ENCODE data around the gene RDH11.
A peak's percentile ranks its signal among the peaks of the same experiment; 100 is the strongest.

RDH11 gene

DNA sequence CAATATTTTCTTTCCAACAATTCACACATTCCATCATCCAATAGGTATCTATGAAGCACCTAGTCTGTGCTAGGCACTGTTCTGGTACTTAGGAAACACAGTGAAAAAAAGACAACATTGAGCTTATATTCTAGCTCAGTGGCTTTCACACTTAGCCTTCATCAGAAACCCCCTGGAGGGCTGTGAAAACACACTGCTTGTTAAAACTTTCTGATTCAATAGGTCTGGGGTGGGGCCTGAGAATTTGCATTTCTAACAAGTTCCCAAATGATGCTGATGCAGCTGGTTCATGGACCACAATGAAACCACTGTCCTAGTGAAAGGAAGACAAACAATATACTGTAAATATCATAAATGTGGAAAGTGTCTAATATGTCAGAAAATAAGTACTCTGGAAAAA lies 27.0 kb downstream of the RDH11 start:
- TF ChIP-seq, protein P1, sequence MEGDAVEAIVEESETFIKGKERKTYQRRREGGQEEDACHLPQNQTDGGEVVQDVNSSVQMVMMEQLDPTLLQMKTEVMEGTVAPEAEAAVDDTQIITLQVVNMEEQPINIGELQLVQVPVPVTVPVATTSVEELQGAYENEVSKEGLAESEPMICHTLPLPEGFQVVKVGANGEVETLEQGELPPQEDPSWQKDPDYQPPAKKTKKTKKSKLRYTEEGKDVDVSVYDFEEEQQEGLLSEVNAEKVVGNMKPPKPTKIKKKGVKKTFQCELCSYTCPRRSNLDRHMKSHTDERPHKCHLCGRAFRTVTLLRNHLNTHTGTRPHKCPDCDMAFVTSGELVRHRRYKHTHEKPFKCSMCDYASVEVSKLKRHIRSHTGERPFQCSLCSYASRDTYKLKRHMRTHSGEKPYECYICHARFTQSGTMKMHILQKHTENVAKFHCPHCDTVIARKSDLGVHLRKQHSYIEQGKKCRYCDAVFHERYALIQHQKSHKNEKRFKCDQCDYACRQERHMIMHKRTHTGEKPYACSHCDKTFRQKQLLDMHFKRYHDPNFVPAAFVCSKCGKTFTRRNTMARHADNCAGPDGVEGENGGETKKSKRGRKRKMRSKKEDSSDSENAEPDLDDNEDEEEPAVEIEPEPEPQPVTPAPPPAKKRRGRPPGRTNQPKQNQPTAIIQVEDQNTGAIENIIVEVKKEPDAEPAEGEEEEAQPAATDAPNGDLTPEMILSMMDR (conservative IDR thresholded peaks at IDR 0.05; ENCODE audit: low read depth, low read length): no peak
- H3K4me3 ChIP-seq (ENCODE audit: low read depth, low read length): no peak overlapping the region
- no peak for DNase-seq (ENCODE audit: low read depth)

DNA sequence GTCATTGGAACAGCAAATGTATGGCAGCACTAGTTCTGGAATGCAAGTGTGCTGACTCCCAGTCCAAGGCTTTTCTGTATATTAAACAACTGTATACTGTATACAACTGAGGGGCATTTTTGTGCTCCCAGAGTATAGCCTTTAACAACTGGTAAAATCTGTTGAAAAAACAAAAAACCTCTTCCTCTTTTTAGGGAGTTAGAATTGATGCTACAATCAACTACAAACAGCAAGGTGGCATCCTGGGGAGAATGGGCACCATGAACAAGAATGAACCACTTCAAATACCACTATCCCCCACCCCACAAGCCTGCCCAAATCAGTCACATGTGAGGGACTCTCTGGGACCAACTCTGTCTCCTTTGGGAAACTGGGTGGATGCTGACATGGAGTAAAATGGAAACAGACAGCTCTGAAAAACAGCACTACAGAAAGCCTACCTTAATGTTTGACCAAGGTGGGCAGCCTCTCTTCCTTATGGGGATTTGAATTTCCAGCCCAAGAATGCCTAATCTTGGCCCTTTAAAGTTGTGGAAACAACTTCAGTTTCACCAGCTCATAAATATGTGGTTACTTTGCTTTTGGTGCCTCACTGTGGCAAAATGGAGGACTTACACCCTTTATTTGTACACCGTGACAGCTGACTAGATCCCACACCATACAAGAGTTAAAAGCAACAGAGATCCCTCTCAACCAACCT lies 28.7 kb downstream of the RDH11 start:
- peak; percentile 86 for DNase-seq (ENCODE audit: low read depth)
- no peak overlapping the region for H3K4me3 ChIP-seq (ENCODE audit: low read depth, low read length)
- TF ChIP-seq, protein P1 (conservative IDR thresholded peaks at IDR 0.05; ENCODE audit: low read depth, low read length): peak; percentile 74

DNA sequence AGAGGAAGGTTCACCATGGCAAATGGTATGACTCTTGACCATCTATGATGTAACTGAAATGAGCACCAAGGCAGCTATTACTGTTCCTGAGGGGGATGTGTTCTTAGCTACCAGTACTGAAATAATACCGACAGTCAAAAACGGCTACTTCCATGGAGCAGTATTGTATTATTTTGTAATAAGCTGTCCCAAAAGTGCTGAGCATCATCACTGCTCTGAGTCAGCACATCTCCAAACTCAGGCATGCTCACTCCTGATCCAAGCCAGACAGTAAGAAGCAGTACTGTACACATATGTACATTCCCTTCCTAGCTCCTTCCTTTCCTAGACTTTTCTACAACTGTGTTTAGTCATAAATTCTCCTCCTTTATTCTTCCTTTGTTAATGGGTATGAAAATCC lies 29.7 kb downstream of the RDH11 start:
- TF ChIP-seq, protein P1 (conservative IDR thresholded peaks at IDR 0.05; ENCODE audit: low read depth, low read length): no peak
- DNase-seq (ENCODE audit: low read depth): peak; percentile 67
- no peak overlapping the region for H3K4me3 ChIP-seq (ENCODE audit: low read depth, low read length)

DNA sequence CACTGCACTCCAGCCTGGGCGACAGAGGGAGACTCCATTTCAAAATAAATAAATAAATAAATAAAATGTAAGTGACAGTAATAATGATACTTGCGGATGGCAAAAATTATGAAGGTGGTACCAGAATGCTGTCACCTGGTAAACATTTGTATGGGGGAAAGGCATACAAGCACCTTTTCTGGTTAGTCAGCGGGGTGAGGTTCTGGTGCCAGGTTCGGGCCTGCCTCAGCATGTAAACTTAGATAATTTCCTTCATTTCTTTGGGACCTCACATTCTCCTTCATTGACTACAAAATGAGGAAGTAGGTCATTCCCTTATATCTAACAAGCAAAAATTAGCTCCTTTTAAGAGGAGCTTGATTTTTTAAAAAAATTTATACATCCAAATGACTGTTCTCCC lies 31.9 kb downstream of the RDH11 start:
- no peak overlapping the region for H3K4me3 ChIP-seq (ENCODE audit: low read depth, low read length)
- DNase-seq (ENCODE audit: low read depth): no peak
- TF ChIP-seq, protein P1 (conservative IDR thresholded peaks at IDR 0.05; ENCODE audit: low read depth, low read length): no peak

DNA sequence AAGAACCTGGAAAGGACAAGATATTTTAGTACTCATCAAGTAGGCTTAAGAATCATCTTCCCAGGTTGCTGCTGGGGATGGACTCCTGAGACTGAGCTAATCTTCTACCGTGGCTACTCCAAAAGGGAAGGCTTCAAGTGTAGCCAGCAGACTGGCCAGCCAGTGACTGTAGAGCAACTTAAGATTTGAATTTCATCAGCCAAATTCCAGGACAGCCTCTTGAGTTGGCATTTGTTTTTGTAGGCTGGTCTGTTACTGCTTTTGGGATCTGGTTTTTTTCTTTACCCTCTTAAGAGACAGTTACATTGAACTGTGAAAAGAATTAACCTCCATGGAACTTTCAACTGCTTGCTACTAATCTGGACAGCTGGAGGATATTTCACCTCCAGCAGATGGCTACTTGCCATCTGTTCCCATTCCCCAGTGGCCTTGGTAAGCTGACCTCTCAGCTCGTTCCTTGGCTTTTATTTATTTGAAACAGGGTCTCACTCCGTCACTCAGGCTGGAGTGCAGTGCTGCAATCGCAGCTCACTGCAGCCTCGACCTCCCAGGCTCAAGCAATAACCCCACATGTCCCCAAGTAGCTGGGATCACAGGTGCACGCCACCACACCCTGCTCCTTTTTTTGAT lies 41.8 kb downstream of the RDH11 start:
- TF ChIP-seq, protein P1 (conservative IDR thresholded peaks at IDR 0.05; ENCODE audit: low read depth, low read length): no peak
- no peak overlapping the region for H3K4me3 ChIP-seq (ENCODE audit: low read depth, low read length)
- peak; percentile 40 for DNase-seq (ENCODE audit: low read depth)

DNA sequence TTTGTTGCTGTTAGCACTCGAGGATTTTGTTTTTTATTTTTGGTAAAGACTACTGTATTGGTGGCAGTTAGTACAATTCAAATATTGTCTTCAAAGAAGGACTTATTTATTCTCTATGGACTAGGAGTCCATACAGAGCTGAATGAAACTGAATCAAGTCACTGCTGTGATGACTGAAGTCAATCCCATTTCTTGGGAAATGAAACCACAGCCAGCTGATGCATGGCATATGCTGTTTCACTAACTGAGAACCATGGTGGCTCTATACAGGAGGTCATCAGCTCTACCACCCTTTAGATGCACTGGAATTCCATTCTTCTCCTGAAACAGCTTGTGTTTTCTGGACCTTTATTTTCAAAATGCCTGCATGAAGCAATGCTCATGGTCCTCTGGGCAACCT lies 43.4 kb downstream of the RDH11 start:
- TF ChIP-seq, protein P1 (conservative IDR thresholded peaks at IDR 0.05; ENCODE audit: low read depth, low read length): no peak
- DNase-seq (ENCODE audit: low read depth): no peak
- H3K4me3 ChIP-seq (ENCODE audit: low read depth, low read length): no peak overlapping the region

DNA sequence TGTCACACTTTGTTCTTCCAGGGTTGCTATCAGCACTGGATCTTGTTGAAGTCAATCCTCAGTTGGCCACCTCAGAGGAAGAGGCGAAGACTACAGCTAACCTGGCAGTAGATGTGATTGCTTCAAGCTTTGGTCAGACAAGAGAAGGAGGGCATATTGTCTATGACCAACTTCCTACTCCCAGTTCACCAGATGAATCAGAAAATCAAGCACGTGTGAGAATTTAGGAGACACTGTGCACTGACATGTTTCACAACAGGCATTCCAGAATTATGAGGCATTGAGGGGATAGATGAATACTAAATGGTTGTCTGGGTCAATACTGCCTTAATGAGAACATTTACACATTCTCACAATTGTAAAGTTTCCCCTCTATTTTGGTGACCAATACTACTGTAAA lies 44.9 kb downstream of the RDH11 start:
- peak; percentile 78 for DNase-seq (ENCODE audit: low read depth)
- no peak overlapping the region for H3K4me3 ChIP-seq (ENCODE audit: low read depth, low read length)
- TF ChIP-seq, protein P1 (conservative IDR thresholded peaks at IDR 0.05; ENCODE audit: low read depth, low read length): no peak
